IPS DF 19.7 (cell line): ENCODE measurements around the gene FOXJ3.

Experiments used
- DNase-seq: peaks from one replicate; pipeline ENCODE4 v3.0.0-alpha.2; 2013; ENCODE audit warnings: low read depth, low spot score

FOXJ3 gene

GRCh38 chr1:42168391-42168670 is 166.7 kb downstream of the FOXJ3 start:
- no peak for DNase-seq

- no peak for DNase-seq
Measured at GRCh38 chr1:42167611-42168390, 167.2 kb downstream of the FOXJ3 start.

GRCh38 chr1:42165511-42166210 is 169.4 kb downstream of the FOXJ3 start:
- DNase-seq = no peak

- DNase-seq = no peak
Measured at GRCh38 chr1:42164551-42165420, 170.2 kb downstream of the FOXJ3 start, which contains the start of gene GUCA2A. Gene GUCA2A, minus strand, starts transcription at chr1:42164745. Its CDS starts 33 bp downstream, at chr1:42164712.

- DNase-seq = no peak
Measured at GRCh38 chr1:42163536-42164503, 171.2 kb downstream of the FOXJ3 start.

- no peak for DNase-seq
Measured at GRCh38 chr1:42163114-42163513, 171.9 kb downstream of the FOXJ3 start.

GRCh38 chr1:42162181-42162580 is 172.9 kb downstream of the FOXJ3 start:
- DNase-seq = no peak

GRCh38 chr1:42158189-42158588 is 176.8 kb downstream of the FOXJ3 start:
- DNase-seq = no peak

- DNase-seq = no peak
Measured at GRCh38 chr1:42157667-42158066, 177.4 kb downstream of the FOXJ3 start.

GRCh38 chr1:42155362-42155761 is 179.7 kb downstream of the FOXJ3 start:
- no peak for DNase-seq

- DNase-seq = no peak
Measured at GRCh38 chr1:42154685-42155084, 180.3 kb downstream of the FOXJ3 start.

- DNase-seq = no peak
Measured at GRCh38 chr1:42153624-42154023, 181.4 kb downstream of the FOXJ3 start.

- DNase-seq = no peak
Measured at GRCh38 chr1:42152907-42153600, 182.0 kb downstream of the FOXJ3 start, which contains the start of gene GUCA2B. Gene GUCA2B, plus strand, starts transcription at chr1:42153410. Its CDS starts 41 bp downstream, at chr1:42153451.

- DNase-seq = no peak
Measured at GRCh38 chr1:42152119-42152518, 182.9 kb downstream of the FOXJ3 start.

- no peak for DNase-seq
Measured at GRCh38 chr1:42150651-42151050, 184.4 kb downstream of the FOXJ3 start.

GRCh38 chr1:42148166-42148565 is 186.9 kb downstream of the FOXJ3 start:
- no peak for DNase-seq

- peak; percentile 56 for DNase-seq
Measured at GRCh38 chr1:42146626-42147320, 188.3 kb downstream of the FOXJ3 start.

GRCh38 chr1:42145764-42146625 is 189.0 kb downstream of the FOXJ3 start:
- no peak for DNase-seq

GRCh38 chr1:42145389-42145716 is 189.7 kb downstream of the FOXJ3 start:
- DNase-seq = no peak
